HepG2 (cell line): ENCODE results near the gene ANAPC16. TPM values are rescaled to one million over a fixed set of nuclear protein-coding genes. Genes with fewer than 3 reads are reported as not detected.

ENCODE experiments used
- CCDC6 ChIP-seq: sonication (generic); formaldehyde crosslinking; IDR thresholded peaks from 2 replicates; pipeline ENCODE4 v1.8.1; 2022; ENCODE audit warnings: mild to moderate bottlenecking, missing genetic modification reagents, moderate library complexity
- CREB1 ChIP-seq, 2 experiments: fragments of 450-650 bp in 1 of 2; IDR thresholded peaks; 2 replicates each; pipeline ENCODE4 v1.6.1; 2016 to 2017; ENCODE audit warnings: control low read depth in 1 of 2, mild to moderate bottlenecking in 1 of 2, missing compliant biosample characterization in 1 of 2, missing genetic modification characterization in 1 of 2
- GATAD1 ChIP-seq: IDR thresholded peaks from 2 replicates; pipeline ENCODE4 v1.6.1; 2016; ENCODE audit warnings: missing genetic modification reagents, missing compliant biosample characterization
- ISX ChIP-seq: sonication (generic); formaldehyde crosslinking; conservative IDR thresholded peaks from 2 replicates; pipeline ENCODE4 v1.5.0; 2020; ENCODE audit warnings: missing genetic modification reagents
- KDM6A ChIP-seq: IDR thresholded peaks from 2 replicates; pipeline ENCODE4 v1.6.1; 2016; ENCODE audit warnings: low read depth
- KLF11 ChIP-seq: IDR thresholded peaks from 2 replicates; pipeline ENCODE4 v1.6.1; 2016; ENCODE audit warnings: missing compliant biosample characterization
- MEF2D ChIP-seq: sonication (generic); formaldehyde crosslinking; IDR thresholded peaks from 2 replicates; pipeline ENCODE4 v1.5.1; 2020; ENCODE audit warnings: mild to moderate bottlenecking, missing genetic modification reagents
- MZF1 ChIP-seq: sonication (generic); formaldehyde crosslinking; IDR thresholded peaks from 2 replicates; pipeline ENCODE4 v1.8.1; 2023; ENCODE audit warnings: mild to moderate bottlenecking, missing genetic modification reagents, borderline replicate concordance
- NFE2 ChIP-seq: sonication (generic); formaldehyde crosslinking; IDR thresholded peaks from 2 replicates; pipeline ENCODE4 v1.4.0; 2020; ENCODE audit warnings: missing genetic modification reagents
- ONECUT2 ChIP-seq: sonication (generic); formaldehyde crosslinking; IDR thresholded peaks from 2 replicates; pipeline ENCODE4 v1.4.0; 2020; ENCODE audit warnings: missing genetic modification reagents
- POLR2AphosphoS5 ChIP-seq: IDR thresholded peaks from 2 replicates; pipeline ENCODE4 v1.6.1; 2012; ENCODE audit warnings: low read depth, low read length
- SP2 ChIP-seq: sonication (generic); formaldehyde crosslinking; IDR thresholded peaks from 2 replicates; pipeline ENCODE4 v1.5.1; 2020; ENCODE audit warnings: mild to moderate bottlenecking, missing genetic modification reagents
- ZMYM4 ChIP-seq: sonication (generic); formaldehyde crosslinking; IDR thresholded peaks from 2 replicates; pipeline ENCODE4 v1.8.1; 2023; ENCODE audit warnings: mild to moderate bottlenecking, missing genetic modification reagents
- ZNF333 ChIP-seq: sonication (generic); formaldehyde crosslinking; IDR thresholded peaks from 2 replicates; pipeline ENCODE4 v1.4.0; 2020; ENCODE audit warnings: mild to moderate bottlenecking, missing genetic modification reagents, borderline replicate concordance
- ZNF34 ChIP-seq: sonication (generic); formaldehyde crosslinking; IDR thresholded peaks from 2 replicates; pipeline ENCODE4 v1.4.0; 2020; ENCODE audit warnings: mild to moderate bottlenecking, missing genetic modification reagents, borderline replicate concordance
- ZNF354B ChIP-seq: sonication (generic); formaldehyde crosslinking; IDR thresholded peaks from 2 replicates; pipeline ENCODE4 v1.8.0; 2022; ENCODE audit warnings: mild to moderate bottlenecking, missing genetic modification reagents
- ZNF605 ChIP-seq: sonication (generic); formaldehyde crosslinking; IDR thresholded peaks from 2 replicates; pipeline ENCODE4 v1.8.0; 2022; ENCODE audit warnings: mild to moderate bottlenecking, missing genetic modification reagents
- polyA plus RNA-seq, 8 experiments: library from polyadenylated mRNA; depleted of rRNA in 3 of 8; stranded (reverse) in 7 of 8; unstranded in 1 of 8; fragments of >200 nt; fragmentation: Illumina TruSeq in 4 of 8; extraction: Trizol in 4 of 8; gene quantifications; 2 replicates each; pipeline versions ENCODE4 v1.2.1 to v1.2.3, GENCODE V29; 2011 to 2016; ENCODE audit warnings: low read depth in 4 of 8, missing spikeins in 1 of 8, mixed read lengths in 1 of 8; ENCODE audit not compliant: insufficient read depth in 1 of 8
- total RNA-seq, 5 experiments: library from RNA; depleted of rRNA; stranded (reverse); fragments of >200 nt; fragmentation: Illumina TruSeq; extraction: Trizol; gene quantifications; 2 replicates each; pipeline ENCODE4 v1.2.3, GENCODE V29; 2016; ENCODE audit warnings: low read depth in 1 of 5
- TF ChIP-seq, protein P1 (sequence below): IDR thresholded peaks from 2 replicates; pipeline ENCODE4 v1.6.1; 2016; ENCODE audit warnings: low read depth, control low read depth
- TF ChIP-seq, protein P2 (sequence below): sonication (generic); formaldehyde crosslinking; IDR thresholded peaks from 2 replicates; pipeline ENCODE4 v1.5.0; 2020; ENCODE audit warnings: missing genetic modification reagents
- TF ChIP-seq, protein P3 (sequence below): sonication (generic); formaldehyde crosslinking; IDR thresholded peaks from 2 replicates; pipeline ENCODE4 v1.4.0; 2020; ENCODE audit warnings: missing genetic modification reagents, borderline replicate concordance
- TF ChIP-seq, protein P4 (sequence below): sonication (generic); formaldehyde crosslinking; IDR thresholded peaks from 2 replicates; pipeline ENCODE4 v1.5.1; 2020; ENCODE audit warnings: mild to moderate bottlenecking, missing genetic modification reagents, moderate library complexity

ANAPC16 gene
- total and polyA plus RNA-seq, 2 of the 13 experiments (the other 11 are each of a cell fraction or from before 2014, with no cell fraction given) = 74.8 to 89.4 TPM

DNA sequence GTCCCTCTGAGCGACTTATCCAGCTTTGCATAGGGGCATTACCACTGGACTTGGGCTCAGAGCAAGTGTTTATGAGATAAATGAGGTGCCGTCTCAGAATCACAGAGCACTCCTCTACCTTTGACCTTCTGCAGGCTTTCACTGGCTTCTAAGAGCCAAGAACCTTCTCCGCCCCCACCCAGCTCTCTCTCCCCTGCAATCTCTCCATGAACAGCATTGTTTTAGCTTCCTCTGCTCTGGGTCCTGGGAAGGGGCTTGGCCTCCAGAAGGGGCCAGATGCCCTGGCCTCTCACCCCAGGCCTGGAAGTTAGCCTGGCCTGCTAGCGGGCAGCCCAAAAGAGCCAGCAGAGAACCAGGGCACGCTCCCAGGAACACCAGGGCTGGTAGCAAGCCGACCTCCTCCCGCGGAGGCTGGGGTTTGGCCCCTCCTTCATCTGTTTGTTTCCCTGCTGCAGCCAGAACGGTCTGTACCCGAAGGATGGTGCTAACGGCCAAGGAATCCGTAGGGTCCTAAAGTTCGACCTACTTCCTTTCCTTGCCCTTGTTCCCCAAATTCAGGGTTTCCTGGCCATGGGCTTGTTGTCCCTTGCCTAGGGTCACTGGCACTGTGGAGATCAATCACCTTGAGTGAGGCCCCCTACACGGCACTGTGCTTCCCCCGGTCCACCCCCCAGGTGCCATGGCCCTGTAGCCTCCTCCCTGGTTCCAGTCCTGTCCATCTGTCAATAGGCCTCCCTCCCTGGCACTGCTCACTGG, 39.2 kb downstream of the ANAPC16 start (continued):
- TF ChIP-seq, protein P1, sequence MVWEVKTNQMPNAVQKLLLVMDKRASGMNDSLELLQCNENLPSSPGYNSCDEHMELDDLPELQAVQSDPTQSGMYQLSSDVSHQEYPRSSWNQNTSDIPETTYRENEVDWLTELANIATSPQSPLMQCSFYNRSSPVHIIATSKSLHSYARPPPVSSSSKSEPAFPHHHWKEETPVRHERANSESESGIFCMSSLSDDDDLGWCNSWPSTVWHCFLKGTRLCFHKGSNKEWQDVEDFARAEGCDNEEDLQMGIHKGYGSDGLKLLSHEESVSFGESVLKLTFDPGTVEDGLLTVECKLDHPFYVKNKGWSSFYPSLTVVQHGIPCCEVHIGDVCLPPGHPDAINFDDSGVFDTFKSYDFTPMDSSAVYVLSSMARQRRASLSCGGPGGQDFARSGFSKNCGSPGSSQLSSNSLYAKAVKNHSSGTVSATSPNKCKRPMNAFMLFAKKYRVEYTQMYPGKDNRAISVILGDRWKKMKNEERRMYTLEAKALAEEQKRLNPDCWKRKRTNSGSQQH (CRISPR knock-in tag) = no peak
- TF ChIP-seq POLR2AphosphoS5 (peak; percentile 58), MEF2D (CRISPR knock-in tag) (no peak), ZNF605 (CRISPR knock-in tag) (peak; percentile 59; the same call in 1 of the 2 replicates), MZF1 (CRISPR knock-in tag) (no peak), SP2 (CRISPR knock-in tag) (no peak), ZNF333 (CRISPR knock-in tag) (no peak), ZNF354B (no peak), CREB1 (IDR thresholded peaks at IDR 0.05) (no peak), CREB1 (CRISPR knock-in tag; IDR thresholded peaks at IDR 0.05) (no peak), NFE2 (no peak), ONECUT2 (CRISPR knock-in tag) (no peak), ZNF34 (CRISPR knock-in tag) (no peak), ZMYM4 (CRISPR knock-in tag) (peak; percentile 55), KLF11 (CRISPR knock-in tag) (0 out of 2 replicates have a peak, but pooled peaks have one; percentile 58), ISX (CRISPR knock-in tag) (no peak), KDM6A (CRISPR knock-in tag) (no peak), CCDC6 (CRISPR knock-in tag) (no peak), GATAD1 (CRISPR knock-in tag) (no peak)
- TF ChIP-seq, protein P2, sequence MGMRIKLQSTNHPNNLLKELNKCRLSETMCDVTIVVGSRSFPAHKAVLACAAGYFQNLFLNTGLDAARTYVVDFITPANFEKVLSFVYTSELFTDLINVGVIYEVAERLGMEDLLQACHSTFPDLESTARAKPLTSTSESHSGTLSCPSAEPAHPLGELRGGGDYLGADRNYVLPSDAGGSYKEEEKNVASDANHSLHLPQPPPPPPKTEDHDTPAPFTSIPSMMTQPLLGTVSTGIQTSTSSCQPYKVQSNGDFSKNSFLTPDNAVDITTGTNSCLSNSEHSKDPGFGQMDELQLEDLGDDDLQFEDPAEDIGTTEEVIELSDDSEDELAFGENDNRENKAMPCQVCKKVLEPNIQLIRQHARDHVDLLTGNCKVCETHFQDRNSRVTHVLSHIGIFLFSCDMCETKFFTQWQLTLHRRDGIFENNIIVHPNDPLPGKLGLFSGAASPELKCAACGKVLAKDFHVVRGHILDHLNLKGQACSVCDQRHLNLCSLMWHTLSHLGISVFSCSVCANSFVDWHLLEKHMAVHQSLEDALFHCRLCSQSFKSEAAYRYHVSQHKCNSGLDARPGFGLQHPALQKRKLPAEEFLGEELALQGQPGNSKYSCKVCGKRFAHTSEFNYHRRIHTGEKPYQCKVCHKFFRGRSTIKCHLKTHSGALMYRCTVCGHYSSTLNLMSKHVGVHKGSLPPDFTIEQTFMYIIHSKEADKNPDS (CRISPR knock-in tag) = no peak
- TF ChIP-seq, protein P3, sequence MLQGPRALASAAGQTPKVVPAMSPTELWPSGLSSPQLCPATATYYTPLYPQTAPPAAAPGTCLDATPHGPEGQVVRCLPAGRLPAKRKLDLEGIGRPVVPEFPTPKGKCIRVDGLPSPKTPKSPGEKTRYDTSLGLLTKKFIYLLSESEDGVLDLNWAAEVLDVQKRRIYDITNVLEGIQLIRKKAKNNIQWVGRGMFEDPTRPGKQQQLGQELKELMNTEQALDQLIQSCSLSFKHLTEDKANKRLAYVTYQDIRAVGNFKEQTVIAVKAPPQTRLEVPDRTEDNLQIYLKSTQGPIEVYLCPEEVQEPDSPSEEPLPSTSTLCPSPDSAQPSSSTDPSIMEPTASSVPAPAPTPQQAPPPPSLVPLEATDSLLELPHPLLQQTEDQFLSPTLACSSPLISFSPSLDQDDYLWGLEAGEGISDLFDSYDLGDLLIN (CRISPR knock-in tag) = no peak
- TF ChIP-seq, protein P4, sequence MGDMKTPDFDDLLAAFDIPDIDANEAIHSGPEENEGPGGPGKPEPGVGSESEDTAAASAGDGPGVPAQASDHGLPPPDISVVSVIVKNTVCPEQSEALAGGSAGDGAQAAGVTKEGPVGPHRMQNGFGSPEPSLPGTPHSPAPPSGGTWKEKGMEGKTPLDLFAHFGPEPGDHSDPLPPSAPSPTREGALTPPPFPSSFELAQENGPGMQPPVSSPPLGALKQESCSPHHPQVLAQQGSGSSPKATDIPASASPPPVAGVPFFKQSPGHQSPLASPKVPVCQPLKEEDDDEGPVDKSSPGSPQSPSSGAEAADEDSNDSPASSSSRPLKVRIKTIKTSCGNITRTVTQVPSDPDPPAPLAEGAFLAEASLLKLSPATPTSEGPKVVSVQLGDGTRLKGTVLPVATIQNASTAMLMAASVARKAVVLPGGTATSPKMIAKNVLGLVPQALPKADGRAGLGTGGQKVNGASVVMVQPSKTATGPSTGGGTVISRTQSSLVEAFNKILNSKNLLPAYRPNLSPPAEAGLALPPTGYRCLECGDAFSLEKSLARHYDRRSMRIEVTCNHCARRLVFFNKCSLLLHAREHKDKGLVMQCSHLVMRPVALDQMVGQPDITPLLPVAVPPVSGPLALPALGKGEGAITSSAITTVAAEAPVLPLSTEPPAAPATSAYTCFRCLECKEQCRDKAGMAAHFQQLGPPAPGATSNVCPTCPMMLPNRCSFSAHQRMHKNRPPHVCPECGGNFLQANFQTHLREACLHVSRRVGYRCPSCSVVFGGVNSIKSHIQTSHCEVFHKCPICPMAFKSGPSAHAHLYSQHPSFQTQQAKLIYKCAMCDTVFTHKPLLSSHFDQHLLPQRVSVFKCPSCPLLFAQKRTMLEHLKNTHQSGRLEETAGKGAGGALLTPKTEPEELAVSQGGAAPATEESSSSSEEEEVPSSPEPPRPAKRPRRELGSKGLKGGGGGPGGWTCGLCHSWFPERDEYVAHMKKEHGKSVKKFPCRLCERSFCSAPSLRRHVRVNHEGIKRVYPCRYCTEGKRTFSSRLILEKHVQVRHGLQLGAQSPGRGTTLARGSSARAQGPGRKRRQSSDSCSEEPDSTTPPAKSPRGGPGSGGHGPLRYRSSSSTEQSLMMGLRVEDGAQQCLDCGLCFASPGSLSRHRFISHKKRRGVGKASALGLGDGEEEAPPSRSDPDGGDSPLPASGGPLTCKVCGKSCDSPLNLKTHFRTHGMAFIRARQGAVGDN (CRISPR knock-in tag) = peak; percentile 95
